Occipital lobe (tissue), 2 donors: Measurements from ENCODE around the gene KCNIP4. TPM values are rescaled to one million over a fixed set of nuclear protein-coding genes. Genes with fewer than 3 reads are reported as not detected.

Experiments
- DNase-seq: peaks from one replicate; lab custom pipeline; 2025; lab: John Stamatoyannopoulos, UW
- total RNA-seq: library from RNA; depleted of rRNA; stranded (reverse); fragments of >200 nt; gene quantifications from one replicate; pipeline ENCODE4 v1.2.3, GENCODE V29; 2014

Gene KCNIP4
- total RNA-seq, 1 donor from 2014 or later = 19.8 TPM

GRCh38 chr4:20681271-20681670 lies 1267.3 kb downstream of the KCNIP4 start:
- no peak for DNase-seq

DNA sequence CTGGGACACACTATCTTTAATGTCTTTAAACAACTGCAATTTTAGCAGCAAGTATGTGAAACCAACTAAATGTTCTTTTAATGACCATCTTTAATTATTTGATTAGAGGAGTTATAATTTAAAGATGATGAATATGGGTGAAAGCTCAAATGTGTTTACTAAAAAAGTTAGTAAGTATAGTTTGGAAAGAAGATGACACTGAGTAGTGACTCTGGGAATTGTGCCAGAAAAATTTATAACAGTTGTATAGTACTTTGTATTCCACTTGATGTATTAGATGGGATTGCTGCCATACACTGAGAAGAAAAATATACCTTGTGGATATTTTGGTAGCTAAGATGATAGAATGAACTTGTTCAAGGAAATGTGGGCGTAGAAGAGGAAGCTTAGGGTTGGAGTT lies 1267.8 kb downstream of the KCNIP4 start:
- no peak for DNase-seq

DNA sequence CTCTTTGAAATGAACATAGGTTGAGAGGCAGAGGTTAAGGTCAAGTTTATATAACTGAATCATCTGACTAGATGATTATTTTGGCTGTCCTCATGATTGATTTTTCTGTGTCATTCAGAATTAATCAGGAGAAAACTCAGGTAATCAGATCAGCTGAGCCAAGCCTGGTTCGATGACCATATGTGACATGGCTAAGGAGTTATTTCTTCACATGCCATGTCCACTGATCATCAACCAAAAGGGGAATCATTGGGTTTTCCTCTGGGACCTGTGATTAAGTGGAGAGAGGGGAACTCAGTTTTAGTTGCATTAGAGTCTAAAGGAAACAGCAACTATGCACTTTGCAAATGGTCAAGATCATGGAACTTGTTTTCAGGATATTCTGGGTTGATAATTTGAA lies 1268.6 kb downstream of the KCNIP4 start:
- DNase-seq = no peak
